GM18505 (cell line): Measurements from ENCODE around the gene THEMIS2.

ENCODE experiments used
- ATAC-seq: cut with Tn5 transposase; IDR thresholded peaks from one replicate; pipeline ENCODE4 v1.9.1; 2021; ENCODE audit not compliant: unreplicated experiment
- POLR2A ChIP-seq: IDR thresholded peaks from 4 replicates; pipeline ENCODE4 v1.6.1; 2011; ENCODE audit warnings: borderline replicate concordance; ENCODE audit not compliant: insufficient read depth, insufficient read length; ENCODE audit errors: extremely low read depth

THEMIS2 gene

DNA sequence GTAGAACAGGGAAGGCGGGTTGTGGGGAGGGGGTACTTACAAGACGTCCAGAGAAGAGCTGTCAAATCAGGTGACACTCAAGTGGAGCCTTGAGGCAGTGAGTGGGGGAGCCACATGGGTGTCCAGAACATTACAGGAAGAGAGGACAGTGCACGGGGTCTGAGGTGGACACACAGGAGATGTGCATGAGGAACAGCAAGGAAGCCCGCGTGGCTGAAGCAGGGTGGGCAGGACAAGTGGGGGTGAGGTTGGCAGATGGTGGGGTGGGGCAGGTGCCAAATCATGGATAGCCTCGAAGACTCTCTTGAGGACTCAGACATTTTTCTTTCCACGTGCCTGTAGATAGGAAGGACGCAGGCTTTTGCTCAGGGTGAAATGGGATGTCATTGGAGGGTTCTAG, 63.4 kb downstream of the THEMIS2 start:
- no peak for ATAC-seq
- TF ChIP-seq POLR2A = no peak
